SH-SY5Y (cell line): ENCODE measurements around the gene PLA2G7.

ENCODE experiments used
- GATA2 ChIP-seq: IDR thresholded peaks from 2 replicates; pipeline ENCODE4 v1.6.1; 2011; ENCODE audit warnings: mild to moderate bottlenecking, low read depth, low read length
- GATA3 ChIP-seq: IDR thresholded peaks from 2 replicates; pipeline ENCODE4 v1.6.1; 2011; ENCODE audit warnings: low read depth, mild to moderate bottlenecking, low read length, moderate library complexity

DNA sequence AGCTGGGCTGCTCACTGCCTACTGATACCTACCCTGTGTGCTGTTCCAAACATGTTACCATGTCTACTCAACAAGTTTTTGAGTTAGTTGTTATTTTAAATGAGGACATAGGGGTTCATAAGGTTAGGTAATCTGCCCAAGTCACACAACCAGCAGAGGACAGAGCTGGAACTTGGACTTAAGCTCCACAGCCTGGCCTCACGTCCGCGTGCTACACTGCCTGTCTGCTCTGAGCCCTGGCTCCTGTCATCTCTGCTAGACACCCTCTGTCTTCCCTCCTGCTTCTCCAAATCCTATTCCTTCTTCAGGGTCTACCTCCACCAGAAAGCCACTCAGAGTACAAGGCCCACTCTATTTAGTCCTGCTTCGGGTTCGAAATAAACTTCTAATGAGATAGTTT lies 29.8 kb upstream of the PLA2G7 start:
- TF ChIP-seq GATA2 (no peak), GATA3 (no peak)
